ENCODE data around the gene HNF1A.

DNA sequence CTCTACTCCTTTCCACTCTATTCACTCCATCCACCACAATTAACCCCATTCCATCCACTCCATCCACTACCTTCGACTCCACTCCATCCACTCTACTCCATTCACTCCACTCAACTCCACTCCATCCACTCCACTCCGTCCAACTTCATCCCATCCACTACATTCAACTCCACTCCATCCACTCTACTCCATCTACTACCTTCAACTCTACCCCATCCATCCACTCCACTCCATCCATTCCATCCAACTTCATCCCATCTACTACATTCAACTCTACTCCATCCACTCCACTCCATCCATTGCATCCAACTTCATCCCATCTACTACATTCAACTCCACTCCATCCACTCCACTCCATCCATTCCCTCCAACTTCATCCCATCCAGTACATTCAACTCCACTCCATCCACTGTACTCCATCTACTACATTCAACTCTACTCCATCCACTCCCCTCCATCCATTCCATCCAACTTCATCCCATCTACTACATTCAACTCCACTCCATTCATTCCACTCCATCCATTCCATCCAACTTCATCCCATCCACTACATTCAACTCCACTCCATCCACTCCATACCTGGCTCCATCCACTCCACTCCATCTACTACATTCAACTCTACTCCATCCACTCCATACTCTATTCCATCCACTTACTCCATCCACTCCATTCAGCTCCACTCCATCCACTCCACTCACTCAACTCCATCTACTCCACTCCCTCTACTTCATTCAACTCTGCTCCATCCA, 16.4 kb downstream of the HNF1A start:
- TF ChIP-seq, protein P1, sequence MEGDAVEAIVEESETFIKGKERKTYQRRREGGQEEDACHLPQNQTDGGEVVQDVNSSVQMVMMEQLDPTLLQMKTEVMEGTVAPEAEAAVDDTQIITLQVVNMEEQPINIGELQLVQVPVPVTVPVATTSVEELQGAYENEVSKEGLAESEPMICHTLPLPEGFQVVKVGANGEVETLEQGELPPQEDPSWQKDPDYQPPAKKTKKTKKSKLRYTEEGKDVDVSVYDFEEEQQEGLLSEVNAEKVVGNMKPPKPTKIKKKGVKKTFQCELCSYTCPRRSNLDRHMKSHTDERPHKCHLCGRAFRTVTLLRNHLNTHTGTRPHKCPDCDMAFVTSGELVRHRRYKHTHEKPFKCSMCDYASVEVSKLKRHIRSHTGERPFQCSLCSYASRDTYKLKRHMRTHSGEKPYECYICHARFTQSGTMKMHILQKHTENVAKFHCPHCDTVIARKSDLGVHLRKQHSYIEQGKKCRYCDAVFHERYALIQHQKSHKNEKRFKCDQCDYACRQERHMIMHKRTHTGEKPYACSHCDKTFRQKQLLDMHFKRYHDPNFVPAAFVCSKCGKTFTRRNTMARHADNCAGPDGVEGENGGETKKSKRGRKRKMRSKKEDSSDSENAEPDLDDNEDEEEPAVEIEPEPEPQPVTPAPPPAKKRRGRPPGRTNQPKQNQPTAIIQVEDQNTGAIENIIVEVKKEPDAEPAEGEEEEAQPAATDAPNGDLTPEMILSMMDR (IDR thresholded peaks at IDR 0.05), result no peak
- TF ChIP-seq ZFX (IDR thresholded peaks at IDR 0.05; ENCODE audit: borderline replicate concordance), result no peak

All from 22Rv1 (cell line).